AG09309 (cell line): Measurements from ENCODE around the gene FAM72B.
A peak's percentile ranks its signal among the peaks of the same experiment; 100 is the strongest.
"Not testable (repeated sequence)": the region's sequence is repeated elsewhere in the genome, so short reads cannot be mapped to it uniquely, and the experiment has no call there.

Experiments
- DNase-seq: peaks from one replicate; pipeline ENCODE4 v3.0.0-alpha.2; 2010; ENCODE audit warnings: low read depth
- H3K4me3 ChIP-seq: 2 replicates; pipeline ENCODE4 v1.5.1; 2011; ENCODE audit warnings: mild to moderate bottlenecking, low read depth, low read length, moderate library complexity; ENCODE audit not compliant: control insufficient read depth
- TF ChIP-seq, protein P1 (sequence below): IDR thresholded peaks from 2 replicates; pipeline ENCODE4 v1.5.1; 2011; ENCODE audit warnings: mild to moderate bottlenecking, low read depth, low read length, inconsistent platforms; ENCODE audit not compliant: insufficient read depth, control insufficient read depth; ENCODE audit errors: missing control alignments

Gene FAM72B

DNA sequence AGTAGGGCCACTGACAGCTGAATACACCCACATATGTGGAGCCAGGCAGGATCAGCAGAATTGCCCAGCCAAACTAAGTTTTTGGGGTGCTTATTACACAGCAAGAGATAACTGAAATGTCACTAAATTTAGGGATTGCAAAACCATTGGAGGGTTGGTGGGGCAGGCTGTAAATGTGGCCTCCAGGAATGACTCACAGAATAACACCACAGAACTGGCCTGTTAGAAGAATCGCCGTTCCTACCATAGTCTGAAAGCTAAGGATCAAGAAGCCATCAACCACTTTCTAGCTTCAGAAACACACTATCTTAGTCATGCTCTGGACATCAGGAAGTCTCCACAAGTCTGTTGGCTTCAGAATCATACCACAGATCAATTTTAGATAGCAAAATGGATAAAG is 24.0 kb downstream of the FAM72B start:
- not testable (repeated sequence) for H3K4me3 ChIP-seq, DNase-seq

DNA sequence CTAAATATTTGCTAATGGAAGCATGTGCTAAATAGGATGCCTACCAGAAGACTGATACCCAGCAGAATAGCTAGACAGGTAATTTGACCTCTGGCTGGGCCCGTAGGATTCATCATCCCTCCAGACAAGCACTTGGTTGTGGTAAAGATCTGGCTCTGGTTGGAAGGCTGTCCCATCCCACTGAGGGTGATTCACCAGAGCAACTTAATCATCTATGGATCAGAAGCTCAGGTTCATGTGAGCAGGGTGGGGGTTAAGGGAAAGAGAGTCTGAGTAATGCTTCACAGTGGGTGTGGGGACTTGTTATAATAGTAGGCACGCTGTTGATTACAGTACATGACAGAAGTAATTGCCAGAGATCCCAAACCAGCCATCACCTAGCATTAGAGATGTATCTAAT is 26.5 kb downstream of the FAM72B start:
- not testable (repeated sequence) for DNase-seq

DNA sequence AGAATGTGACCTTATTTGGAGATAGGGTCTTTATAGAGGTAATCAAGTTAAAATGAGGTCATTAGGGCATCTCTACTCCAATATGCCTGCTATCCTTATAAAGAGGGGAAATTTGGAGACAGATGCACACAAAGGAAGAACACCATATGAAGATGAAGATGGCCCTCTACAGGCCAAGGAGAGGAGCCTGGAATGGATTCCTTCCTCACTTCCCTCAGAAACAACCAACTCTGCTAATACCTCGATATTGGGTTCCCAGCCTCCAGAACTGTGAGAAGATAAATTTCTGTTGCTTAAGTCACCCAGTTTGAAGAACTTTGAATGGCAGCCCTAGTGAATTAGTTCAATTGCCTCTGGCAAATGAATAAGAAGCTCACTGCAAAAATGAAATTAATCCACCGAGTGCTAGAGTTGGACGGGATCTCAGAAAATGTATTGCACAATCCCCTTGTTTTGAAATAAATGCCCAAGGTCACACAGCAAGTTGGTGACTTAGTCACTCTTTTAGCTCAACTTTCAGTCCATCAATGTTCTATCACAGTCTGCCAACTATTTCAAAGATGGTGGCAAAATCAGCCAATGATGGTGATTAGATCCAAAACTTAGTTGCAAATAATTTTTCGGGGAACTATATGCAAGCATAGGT is 27.1 kb downstream of the FAM72B start:
- H3K4me3 ChIP-seq, DNase-seq: not testable (repeated sequence)

More for the DNA sequence above, 26.5 kb downstream of the FAM72B start:
- H3K4me3 ChIP-seq, result not testable (repeated sequence)

DNA sequence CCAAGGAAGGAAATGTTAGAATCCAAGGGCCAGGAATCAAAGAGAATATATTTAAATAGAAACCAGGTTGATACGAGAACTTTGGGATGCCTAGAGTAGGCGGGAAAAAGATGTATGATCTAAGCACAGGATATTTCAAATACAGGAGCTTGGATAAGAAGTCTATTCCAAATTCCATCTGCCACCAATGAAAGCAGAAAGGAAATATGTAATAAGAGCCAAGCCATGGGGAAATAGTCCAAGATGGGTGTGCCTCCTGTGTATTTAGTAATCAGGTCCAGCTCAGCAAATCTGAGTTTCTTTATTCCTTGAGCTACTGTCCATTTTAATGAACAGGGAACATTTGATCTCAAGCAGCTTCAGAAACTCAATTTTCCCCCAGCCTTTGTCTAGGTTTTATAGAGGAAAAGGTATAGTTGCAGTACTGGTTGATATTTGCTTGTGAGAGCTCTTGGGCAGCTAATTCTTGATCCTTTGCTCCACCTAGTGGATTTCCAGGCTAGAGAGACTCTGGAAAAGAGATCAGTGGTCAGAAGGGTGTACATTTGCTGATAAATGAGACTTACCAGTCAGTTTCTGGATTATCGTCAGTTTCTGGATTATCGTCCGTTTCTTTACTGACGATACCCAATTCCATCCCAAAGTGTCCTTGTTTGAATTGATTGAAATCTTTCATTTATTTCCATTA is 28.3 kb downstream of the FAM72B start:
- not testable (repeated sequence) for DNase-seq, H3K4me3 ChIP-seq
- TF ChIP-seq, protein P1, sequence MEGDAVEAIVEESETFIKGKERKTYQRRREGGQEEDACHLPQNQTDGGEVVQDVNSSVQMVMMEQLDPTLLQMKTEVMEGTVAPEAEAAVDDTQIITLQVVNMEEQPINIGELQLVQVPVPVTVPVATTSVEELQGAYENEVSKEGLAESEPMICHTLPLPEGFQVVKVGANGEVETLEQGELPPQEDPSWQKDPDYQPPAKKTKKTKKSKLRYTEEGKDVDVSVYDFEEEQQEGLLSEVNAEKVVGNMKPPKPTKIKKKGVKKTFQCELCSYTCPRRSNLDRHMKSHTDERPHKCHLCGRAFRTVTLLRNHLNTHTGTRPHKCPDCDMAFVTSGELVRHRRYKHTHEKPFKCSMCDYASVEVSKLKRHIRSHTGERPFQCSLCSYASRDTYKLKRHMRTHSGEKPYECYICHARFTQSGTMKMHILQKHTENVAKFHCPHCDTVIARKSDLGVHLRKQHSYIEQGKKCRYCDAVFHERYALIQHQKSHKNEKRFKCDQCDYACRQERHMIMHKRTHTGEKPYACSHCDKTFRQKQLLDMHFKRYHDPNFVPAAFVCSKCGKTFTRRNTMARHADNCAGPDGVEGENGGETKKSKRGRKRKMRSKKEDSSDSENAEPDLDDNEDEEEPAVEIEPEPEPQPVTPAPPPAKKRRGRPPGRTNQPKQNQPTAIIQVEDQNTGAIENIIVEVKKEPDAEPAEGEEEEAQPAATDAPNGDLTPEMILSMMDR, result peak; percentile 26

- not testable (repeated sequence) for DNase-seq, H3K4me3 ChIP-seq
Observed at GRCh38 chr1:121154811-121155210, 29.3 kb downstream of the FAM72B start.

- H3K4me3 ChIP-seq, DNase-seq: not testable (repeated sequence)
Observed at GRCh38 chr1:121152788-121153187, 31.4 kb downstream of the FAM72B start.

DNA sequence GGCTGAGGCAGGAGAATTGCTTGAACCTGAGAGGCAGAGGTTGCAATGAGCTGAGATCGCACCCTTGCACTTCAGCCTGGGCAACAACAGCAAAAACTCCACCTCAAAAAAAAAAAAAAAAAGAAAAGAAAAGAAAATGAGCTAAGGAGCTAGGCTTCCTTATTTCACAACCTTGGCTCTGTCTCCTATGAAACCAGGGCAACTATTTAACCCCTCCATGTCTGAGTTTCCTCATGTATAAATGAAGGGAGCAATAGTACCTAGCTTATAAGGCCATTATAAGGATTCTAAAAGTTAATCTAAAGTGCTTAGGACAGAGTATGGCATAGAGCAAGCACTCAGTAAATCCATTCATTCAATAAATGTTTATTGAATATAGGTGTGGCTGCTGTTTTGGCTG is 32.8 kb downstream of the FAM72B start:
- DNase-seq, H3K4me3 ChIP-seq: not testable (repeated sequence)

DNA sequence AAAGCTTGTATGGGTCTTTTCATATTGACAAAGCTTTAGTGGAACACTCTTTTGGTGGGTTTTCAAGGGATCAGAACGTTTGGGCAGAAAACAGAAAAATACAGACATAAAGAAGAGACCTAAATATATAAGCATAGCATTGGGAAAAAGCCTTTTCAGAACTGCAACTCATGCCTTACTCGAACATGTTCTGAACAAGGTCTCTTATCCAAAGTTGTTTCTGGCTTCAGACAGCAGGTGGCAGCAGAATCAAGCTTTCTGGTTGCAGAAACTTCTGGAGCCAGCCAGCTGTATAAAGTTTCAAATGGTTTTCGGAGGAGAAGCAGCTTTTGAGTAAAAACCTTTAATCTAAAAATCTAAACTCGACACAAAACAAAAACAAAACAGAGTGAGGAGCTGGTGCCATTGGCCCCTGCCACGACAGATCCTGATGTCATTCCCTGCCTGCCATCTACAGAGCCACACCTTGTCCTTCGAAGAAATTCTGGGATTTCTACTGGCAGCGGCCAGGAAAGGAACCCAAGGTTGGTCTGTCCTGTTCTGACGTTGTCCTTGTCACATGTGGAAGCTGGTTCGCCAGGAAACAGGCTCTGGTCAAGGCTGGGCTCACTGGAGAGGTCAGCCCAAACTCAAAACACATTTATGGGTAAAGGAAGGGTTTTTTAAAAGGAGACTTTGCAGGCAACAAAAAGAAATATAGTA is 35.5 kb downstream of the FAM72B start:
- DNase-seq, H3K4me3 ChIP-seq: not testable (repeated sequence)

GRCh38 chr1:121140393-121140792 is 43.7 kb downstream of the FAM72B start:
- not testable (repeated sequence) for DNase-seq, H3K4me3 ChIP-seq

DNA sequence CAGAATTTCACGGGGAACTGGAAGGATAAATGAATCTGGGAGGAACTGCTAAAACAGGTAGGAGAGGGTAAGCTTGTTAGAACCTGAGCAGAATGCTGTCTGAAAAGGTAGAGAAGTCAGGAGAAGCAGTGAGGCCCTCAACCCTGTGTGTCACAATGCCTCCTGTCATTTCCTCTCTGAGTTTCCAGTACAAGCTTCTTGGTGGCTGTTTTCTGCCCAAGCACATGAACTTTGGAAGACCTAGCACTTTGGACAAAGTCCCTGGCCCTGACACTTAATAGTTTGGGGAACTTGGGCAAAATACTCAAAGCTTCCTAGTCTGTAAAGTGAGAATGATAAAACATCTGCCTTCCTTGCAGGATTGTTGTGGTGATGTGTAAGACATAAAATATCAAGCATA is 52.6 kb downstream of the FAM72B start:
- not testable (repeated sequence) for DNase-seq, H3K4me3 ChIP-seq

- H3K4me3 ChIP-seq, result peak overlapping the region; percentile 45
- not testable (repeated sequence) for DNase-seq
Observed at GRCh38 chr1:121118480-121118824, 65.7 kb downstream of the FAM72B start.
